ENCODE data around the gene EVX2.

Gene EVX2

DNA sequence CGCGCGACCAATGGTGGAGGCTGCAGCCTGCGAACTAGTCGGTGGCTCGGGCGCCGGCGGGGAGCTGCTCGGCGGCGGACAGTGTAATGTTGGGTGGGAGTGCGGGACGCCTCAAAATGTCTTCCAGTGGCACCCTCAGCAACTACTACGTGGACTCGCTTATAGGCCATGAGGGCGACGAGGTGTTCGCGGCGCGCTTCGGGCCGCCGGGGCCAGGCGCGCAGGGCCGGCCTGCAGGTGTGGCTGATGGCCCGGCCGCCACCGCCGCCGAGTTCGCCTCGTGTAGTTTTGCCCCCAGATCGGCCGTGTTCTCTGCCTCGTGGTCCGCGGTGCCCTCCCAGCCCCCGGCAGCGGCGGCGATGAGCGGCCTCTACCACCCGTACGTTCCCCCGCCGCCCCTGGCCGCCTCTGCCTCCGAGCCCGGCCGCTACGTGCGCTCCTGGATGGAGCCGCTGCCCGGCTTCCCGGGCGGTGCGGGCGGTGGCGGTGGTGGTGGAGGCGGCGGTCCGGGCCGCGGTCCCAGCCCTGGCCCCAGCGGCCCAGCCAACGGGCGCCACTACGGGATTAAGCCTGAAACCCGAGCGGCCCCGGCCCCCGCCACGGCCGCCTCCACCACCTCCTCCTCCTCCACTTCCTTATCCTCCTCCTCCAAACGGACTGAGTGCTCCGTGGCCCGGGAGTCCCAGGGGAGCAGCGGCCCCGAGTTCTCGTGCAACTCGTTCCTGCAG, 39.1 kb upstream of the EVX2 start, which contains the start of gene HOXD9:
TSS of gene HOXD9 (plus strand) at position 37 of the 728 bp plus-strand sequence. CDS start at position 87, 50 bp downstream.
- TF ChIP-seq, protein P1, sequence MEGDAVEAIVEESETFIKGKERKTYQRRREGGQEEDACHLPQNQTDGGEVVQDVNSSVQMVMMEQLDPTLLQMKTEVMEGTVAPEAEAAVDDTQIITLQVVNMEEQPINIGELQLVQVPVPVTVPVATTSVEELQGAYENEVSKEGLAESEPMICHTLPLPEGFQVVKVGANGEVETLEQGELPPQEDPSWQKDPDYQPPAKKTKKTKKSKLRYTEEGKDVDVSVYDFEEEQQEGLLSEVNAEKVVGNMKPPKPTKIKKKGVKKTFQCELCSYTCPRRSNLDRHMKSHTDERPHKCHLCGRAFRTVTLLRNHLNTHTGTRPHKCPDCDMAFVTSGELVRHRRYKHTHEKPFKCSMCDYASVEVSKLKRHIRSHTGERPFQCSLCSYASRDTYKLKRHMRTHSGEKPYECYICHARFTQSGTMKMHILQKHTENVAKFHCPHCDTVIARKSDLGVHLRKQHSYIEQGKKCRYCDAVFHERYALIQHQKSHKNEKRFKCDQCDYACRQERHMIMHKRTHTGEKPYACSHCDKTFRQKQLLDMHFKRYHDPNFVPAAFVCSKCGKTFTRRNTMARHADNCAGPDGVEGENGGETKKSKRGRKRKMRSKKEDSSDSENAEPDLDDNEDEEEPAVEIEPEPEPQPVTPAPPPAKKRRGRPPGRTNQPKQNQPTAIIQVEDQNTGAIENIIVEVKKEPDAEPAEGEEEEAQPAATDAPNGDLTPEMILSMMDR (IDR thresholded peaks at IDR 0.05; ENCODE audit: low read depth, low read length): no peak
- no peak for TF ChIP-seq POLR2A (IDR thresholded peaks at IDR 0.05; ENCODE audit: extremely low read depth, insufficient read length)
- TF ChIP-seq MYC (IDR thresholded peaks at IDR 0.05; ENCODE audit: low read depth, low read length): no peak
- TF ChIP-seq, protein P2, sequence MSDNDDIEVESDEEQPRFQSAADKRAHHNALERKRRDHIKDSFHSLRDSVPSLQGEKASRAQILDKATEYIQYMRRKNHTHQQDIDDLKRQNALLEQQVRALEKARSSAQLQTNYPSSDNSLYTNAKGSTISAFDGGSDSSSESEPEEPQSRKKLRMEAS (IDR thresholded peaks at IDR 0.05; ENCODE audit: low read depth, low read length): no peak
- no peak for DNase-seq (ENCODE audit: low read depth)
- no peak within 1 kb of the TSS for H3K4me3 ChIP-seq (ENCODE audit: low read depth, low read length)

DNA sequence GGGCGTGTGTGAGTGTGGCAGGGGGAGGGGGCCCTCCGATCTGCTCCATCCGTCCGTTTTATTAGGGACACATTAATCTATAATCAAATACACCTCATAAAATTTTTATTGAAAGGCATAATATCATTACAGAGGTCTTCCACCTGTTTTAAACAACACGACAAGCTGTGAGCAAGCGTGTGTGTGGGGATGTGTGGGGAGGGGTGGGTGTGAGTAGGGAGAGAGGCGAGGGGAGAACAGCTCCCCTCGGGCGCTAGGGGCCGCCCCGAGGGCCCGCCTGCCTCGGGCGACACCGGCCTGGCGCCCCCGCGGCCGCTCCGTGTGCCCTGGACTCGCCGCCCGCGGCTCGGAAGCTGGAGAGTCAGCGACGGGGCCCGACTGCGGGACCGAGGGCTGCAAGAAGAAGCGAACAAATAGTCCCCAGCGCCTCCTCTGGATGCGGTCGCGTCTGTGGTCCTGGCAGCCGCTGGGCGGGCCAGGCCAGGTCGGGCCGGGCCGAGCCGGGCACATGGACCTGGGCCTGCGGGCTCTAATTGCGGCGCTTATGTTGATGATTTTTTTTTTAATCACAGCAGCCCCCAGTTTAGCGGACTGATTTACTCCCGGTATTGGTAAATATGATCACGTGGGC, 38.4 kb upstream of the EVX2 start:
- no peak overlapping the region for H3K4me3 ChIP-seq (ENCODE audit: low read depth, low read length)
- no peak for DNase-seq (ENCODE audit: low read depth)
- no peak for TF ChIP-seq MYC (IDR thresholded peaks at IDR 0.05; ENCODE audit: low read depth, low read length)
- TF ChIP-seq POLR2A (IDR thresholded peaks at IDR 0.05; ENCODE audit: extremely low read depth, insufficient read length): no peak

DNA sequence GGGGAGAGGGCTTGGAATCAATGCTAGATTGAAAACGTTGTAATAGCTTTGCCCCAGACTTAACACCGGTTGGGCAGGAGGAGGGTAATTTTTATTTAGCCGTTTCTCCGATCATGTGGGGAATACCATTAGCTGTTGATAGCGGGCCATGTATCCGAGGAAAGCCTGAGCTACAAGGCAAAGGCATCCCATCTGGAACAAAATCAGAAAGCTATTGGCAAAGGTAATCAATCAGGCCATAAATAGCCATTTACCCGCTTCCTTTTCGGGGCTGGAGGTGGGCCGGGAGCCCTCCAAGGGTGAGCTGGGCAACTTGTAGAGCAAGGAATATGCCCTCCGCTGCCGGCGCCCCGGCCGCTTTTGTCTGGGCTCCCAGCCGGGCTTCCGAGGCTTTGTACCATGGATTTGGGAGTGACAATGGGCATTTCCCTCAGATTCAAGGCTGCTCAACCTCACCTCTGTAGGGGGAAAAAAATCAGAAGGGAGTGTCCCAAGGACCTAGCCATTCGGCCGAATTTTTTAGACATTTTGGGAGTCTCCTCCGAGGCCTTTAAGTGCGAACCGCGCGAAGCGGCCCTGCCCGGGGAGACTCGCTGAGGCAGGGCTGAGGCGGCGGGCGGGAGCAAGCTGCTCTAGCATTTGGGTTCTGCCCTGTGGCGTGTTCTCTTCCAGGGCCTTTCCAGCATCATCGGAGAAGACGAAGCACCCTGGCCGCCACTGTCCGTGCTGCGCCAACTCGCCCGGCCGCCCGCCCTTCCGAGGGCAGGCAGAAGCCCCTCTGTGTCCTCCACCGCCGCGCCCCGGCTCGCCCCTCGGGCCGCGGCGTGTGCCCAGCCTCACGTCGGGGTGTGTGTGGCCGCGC, 37.7 kb upstream of the EVX2 start:
- H3K4me3 ChIP-seq (ENCODE audit: low read depth, low read length): no peak overlapping the region
- TF ChIP-seq, protein P2 (IDR thresholded peaks at IDR 0.05; ENCODE audit: low read depth, low read length): no peak
- TF ChIP-seq MYC (IDR thresholded peaks at IDR 0.05; ENCODE audit: low read depth, low read length) (no peak), POLR2A (IDR thresholded peaks at IDR 0.05; ENCODE audit: extremely low read depth, insufficient read length) (no peak)
- TF ChIP-seq, protein P1 (IDR thresholded peaks at IDR 0.05; ENCODE audit: low read depth, low read length): no peak
- no peak for DNase-seq (ENCODE audit: low read depth)

DNA sequence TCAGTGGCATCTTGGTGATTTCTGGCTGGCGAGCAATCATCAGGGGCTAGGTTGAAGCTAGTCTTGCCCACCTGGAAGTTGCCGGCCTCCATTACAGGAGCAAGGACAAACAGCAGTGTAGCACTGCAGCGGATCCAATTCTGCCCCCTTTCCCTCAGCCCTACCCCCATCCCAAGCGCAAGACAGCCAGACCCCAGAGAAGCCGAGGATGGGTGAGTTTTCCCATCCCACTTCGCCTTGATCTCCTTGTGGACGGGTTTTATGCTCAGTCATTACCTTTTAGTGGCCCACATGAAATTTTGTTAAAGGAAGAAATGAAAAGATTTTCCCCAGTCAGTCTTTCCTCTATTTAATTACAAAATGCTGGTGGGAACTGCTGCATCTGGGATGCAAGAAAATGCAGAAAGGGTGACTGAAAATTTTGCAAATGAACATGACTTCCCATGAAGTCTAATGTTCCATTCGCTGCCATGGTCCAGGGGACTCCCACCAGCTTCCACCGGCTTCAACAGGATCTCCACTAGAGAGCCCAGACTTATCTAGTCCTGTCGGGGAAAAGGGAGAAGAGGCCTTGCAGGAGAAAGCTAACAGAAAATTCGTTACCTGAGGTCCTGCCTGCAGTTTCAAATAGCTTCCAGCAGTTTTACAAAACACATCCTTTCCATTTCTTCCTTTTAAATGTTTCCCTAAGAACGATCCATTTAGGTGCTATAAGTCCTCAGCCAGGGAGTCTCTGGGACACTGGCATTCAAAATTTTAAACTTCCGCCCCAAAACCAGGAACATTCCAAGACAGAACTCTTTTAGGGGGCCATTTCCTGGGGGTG, 36.8 kb upstream of the EVX2 start:
- DNase-seq (ENCODE audit: low read depth): no peak
- TF ChIP-seq, protein P1 (IDR thresholded peaks at IDR 0.05; ENCODE audit: low read depth, low read length): no peak
- TF ChIP-seq, protein P2 (IDR thresholded peaks at IDR 0.05; ENCODE audit: low read depth, low read length): no peak
- TF ChIP-seq POLR2A (IDR thresholded peaks at IDR 0.05; ENCODE audit: extremely low read depth, insufficient read length) (no peak), MYC (IDR thresholded peaks at IDR 0.05; ENCODE audit: low read depth, low read length) (no peak)
- H3K4me3 ChIP-seq (ENCODE audit: low read depth, low read length): no peak overlapping the region

DNA sequence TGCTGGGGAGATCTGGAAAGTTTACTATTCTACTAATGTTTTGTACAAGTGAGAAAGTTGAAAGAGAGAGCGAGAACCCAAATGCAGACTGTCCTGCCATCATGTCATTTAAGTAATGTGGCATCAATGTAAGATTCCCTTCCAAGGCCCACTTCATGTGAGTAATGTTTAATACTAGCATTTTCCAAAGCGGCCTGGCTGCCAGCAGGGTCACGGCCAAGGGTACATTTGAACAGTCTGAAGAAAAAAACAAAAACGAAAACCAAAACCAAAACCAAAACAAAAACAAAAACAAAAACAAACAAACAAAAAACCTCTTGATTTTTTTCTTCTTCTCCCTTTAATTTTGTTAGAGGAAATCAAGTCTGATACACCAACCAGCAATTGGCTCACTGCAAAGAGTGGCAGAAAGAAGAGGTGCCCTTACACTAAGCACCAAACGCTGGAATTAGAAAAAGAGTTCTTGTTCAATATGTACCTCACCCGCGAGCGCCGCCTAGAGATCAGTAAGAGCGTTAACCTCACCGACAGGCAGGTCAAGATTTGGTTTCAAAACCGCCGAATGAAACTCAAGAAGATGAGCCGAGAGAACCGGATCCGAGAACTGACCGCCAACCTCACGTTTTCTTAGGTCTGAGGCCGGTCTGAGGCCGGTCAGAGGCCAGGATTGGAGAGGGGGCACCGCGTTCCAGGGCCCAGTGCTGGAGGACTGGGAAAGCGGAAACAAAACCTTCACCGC, 35.0 kb upstream of the EVX2 start:
- TF ChIP-seq POLR2A (IDR thresholded peaks at IDR 0.05; ENCODE audit: extremely low read depth, insufficient read length): no peak
- TF ChIP-seq, protein P1 (IDR thresholded peaks at IDR 0.05; ENCODE audit: low read depth, low read length): peak; percentile 90
- DNase-seq (ENCODE audit: low read depth): peak; percentile 80
- no peak overlapping the region for H3K4me3 ChIP-seq (ENCODE audit: low read depth, low read length)
